Body of pancreas (tissue), 4 donors: ENCODE data around the gene TIPARP. TPM values are rescaled to one million over a fixed set of nuclear protein-coding genes. Genes with fewer than 3 reads are reported as not detected.

Experiments
- ATAC-seq: fragments of 150-250 bp; one replicate; pipeline ENCODE4 v1.9.1; 2016
- DNase-seq, 4 donors: peaks; one replicate each; pipeline ENCODE4 v3.0.0-alpha.2; 2019
- H3K27ac ChIP-seq, 4 donors: fragments of 200-600 bp; sonication (generic); 1 replicate in 3 of 4; 2 replicates in 1 of 4; pipeline versions ENCODE4 v1.5.1 to v1.6.1; 2016 to 2019; ENCODE audit warnings: mild to moderate bottlenecking in 1 of 4, mixed read lengths in 1 of 4, moderate library complexity in 1 of 4
- H3K27me3 ChIP-seq, 2 donors: fragments of 200-600 bp; sonication (generic); one replicate each; pipeline ENCODE4 v1.6.0; 2016; ENCODE audit warnings: mild to moderate bottlenecking in 1 of 2
- H3K36me3 ChIP-seq, 2 donors: fragments of 200-600 bp; sonication (generic); replicated peaks in 1 of 2; 2 replicates each; pipeline ENCODE4 v1.5.1; 2016; ENCODE audit warnings: low read depth in 2 of 2; ENCODE audit not compliant: insufficient read depth in 1 of 2
- H3K4me1 ChIP-seq: fragments of 200-600 bp; sonication (generic); one replicate; pipeline ENCODE4 v1.6.0; 2016
- H3K4me3 ChIP-seq, 2 donors: fragments of 200-600 bp; sonication (generic); 1 replicate in 1 of 2; 2 replicates in 1 of 2; pipeline ENCODE4 v1.5.1; 2016 to 2019
- H3K9me3 ChIP-seq, 3 donors: fragments of 200-600 bp; sonication (generic); 1 replicate in 2 of 3; 2 replicates in 1 of 3; pipeline ENCODE4 v1.5.1; 2016
- POLR2A ChIP-seq, 3 donors: fragments of 450-650 bp; IDR thresholded peaks; one replicate each; pipeline ENCODE4 v1.6.1; 2016; ENCODE audit warnings: antibody characterized with exemption in 3 of 3, mild to moderate bottlenecking in 2 of 3
- WGBS, 2 donors: methylation state at CpG; one replicate each; pipeline ENCODE4 v1.1.5; 2017; 5-methylcytosine and 5-hydroxymethylcytosine counted together
- intact Hi-C: fragments of 100-400 bp; cut with DNase I; formaldehyde crosslinking; loops from one replicate; pipeline ENCODE4 v1.15.1; 2023
- total RNA-seq, 2 donors: library from RNA; depleted of rRNA; stranded (reverse); fragments of >200 nt; gene quantifications; one replicate each; pipeline ENCODE4 v1.1.0, GENCODE V29; 2016
- TF ChIP-seq, protein P1 (sequence below), 7 experiments: fragments of 450-650 bp in 4 of 7; fragments of 200-600 bp in 3 of 7; sonication (generic) in 3 of 7; IDR thresholded peaks; one replicate each; pipeline ENCODE4 v1.5.1; 2016 to 2019; ENCODE audit warnings: antibody characterized with exemption in 7 of 7

Gene TIPARP
- total RNA-seq, 2 donors from 2014 or later = 12.5 to 13.2 TPM

DNA sequence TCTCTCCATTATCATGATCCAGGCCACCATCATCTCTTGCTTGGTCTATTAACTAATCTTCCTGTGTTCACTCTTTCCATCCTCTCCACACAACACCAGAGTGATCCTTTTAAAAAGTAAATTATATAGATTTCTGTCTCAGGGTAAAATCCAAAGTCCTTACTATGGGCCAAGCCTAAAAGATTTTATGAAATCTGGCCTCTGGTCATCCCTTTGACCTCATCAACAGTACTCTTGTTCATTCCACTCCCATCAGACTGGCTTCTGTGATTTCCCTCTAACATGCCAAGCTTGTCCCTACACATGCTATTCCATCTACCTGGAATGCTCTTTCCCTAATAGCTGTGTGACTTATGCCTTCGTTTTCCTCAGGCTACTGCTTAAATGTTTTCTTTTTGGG is 8.3 kb upstream of the TIPARP start:
- TF ChIP-seq POLR2A (IDR thresholded peaks at IDR 0.05) = no peak
- TF ChIP-seq, protein P1, sequence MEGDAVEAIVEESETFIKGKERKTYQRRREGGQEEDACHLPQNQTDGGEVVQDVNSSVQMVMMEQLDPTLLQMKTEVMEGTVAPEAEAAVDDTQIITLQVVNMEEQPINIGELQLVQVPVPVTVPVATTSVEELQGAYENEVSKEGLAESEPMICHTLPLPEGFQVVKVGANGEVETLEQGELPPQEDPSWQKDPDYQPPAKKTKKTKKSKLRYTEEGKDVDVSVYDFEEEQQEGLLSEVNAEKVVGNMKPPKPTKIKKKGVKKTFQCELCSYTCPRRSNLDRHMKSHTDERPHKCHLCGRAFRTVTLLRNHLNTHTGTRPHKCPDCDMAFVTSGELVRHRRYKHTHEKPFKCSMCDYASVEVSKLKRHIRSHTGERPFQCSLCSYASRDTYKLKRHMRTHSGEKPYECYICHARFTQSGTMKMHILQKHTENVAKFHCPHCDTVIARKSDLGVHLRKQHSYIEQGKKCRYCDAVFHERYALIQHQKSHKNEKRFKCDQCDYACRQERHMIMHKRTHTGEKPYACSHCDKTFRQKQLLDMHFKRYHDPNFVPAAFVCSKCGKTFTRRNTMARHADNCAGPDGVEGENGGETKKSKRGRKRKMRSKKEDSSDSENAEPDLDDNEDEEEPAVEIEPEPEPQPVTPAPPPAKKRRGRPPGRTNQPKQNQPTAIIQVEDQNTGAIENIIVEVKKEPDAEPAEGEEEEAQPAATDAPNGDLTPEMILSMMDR (IDR thresholded peaks at IDR 0.05) = no peak
- H3K27ac ChIP-seq = no peak overlapping the region
- intact Hi-C loops = no loop called here
- H3K4me3 ChIP-seq = no peak overlapping the region
- no peak for DNase-seq
- 52 to 61% methylated on average over 1 of the region's 1 CpG for WGBS, 2 donors
- no peaks in the 10 kb centered on the region for H3K9me3 ChIP-seq
- peaks cover 9% of the 10 kb centered on the region for H3K4me1 ChIP-seq
- H3K27me3 ChIP-seq = no peaks in the 10 kb centered on the region
- no peaks in the 10 kb centered on the region for H3K36me3 ChIP-seq
- no peak for ATAC-seq

DNA sequence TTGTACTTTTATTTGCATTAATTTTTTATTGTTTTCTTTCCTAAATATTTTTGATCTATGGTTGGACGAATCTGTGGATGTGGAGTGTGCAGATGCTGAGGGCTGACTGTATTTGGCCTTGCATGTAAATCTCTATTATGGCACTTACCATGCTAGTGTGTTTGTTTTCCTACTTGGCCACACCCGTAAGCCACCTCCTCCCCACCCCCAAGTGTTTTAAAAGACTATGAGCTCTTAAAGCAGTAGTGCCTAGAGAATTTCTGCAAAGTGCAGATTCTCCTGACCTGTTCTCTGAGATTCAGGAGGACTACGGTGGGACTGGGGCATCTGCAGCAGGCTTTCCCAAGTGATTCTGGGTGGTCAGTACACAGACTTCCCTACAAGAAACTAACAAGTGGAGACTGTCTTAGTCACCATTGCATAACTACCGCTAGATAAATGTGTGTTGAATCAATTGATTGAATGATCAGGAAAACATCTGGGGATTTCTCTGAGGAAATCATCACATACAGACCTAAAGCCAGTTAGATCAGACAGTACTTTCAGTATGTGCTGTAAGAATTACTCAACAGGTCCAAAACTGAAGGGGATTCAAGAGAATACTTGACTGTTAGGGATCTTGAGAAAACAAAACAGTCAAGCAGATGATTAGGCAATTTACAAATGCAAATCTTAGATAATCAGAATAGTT is 6.2 kb upstream of the TIPARP start:
- ATAC-seq (no peak), DNase-seq (peak in 2 of 4 donors; percentile 15 to 53)
- Histone ChIP-seq H3K27ac (no peak overlapping the region), H3K27me3 (no peaks in the 10 kb centered on the region), H3K4me3 (no peak overlapping the region), H3K36me3 (no peaks in the 10 kb centered on the region), H3K9me3 (no peaks in the 10 kb centered on the region), H3K4me1 (peaks cover 13% of the 10 kb centered on the region)
- intact Hi-C loops = no loop called here
- TF ChIP-seq POLR2A (IDR thresholded peaks at IDR 0.05) = no peak
- TF ChIP-seq, protein P1 (IDR thresholded peaks at IDR 0.05) = no peak
- WGBS, 2 donors = 9 to 12% methylated on average over 4 of the region's 4 CpGs

DNA sequence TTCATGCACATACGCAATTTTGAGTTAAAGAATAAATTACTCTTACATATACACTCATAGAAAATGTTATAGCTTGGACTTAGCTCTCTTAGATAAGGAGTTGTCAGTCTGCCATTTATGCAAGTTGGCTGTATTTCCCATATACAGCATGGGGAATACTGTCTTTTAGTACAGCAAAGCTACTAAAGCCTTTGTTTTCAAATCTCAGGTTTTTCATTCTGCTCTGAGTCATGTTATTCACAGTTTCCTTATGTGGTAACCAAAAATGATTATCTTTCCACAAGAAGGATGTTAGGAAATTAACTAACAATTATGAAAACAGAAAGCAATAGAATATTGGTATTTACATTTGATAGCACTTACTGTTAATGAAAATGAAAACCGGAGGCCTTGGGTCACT is 4.3 kb upstream of the TIPARP start:
- Histone ChIP-seq H3K4me1 (peaks cover 19% of the 10 kb centered on the region), H3K9me3 (no peaks in the 10 kb centered on the region), H3K36me3 (no peaks in the 10 kb centered on the region), H3K27me3 (no peaks in the 10 kb centered on the region), H3K27ac (no peak overlapping the region), H3K4me3 (no peak overlapping the region)
- TF ChIP-seq, protein P1 (IDR thresholded peaks at IDR 0.05) = no peak
- no peak for TF ChIP-seq POLR2A (IDR thresholded peaks at IDR 0.05)
- ATAC-seq (no peak), DNase-seq (no peak)
- intact Hi-C loops = loop anchor here (10.0 kb wide), 1 partner anchor 405 kb away; no protein-coding TSS in a partner anchor
- 78 to 82% methylated on average over 2 of the region's 2 CpGs for WGBS, 2 donors

DNA sequence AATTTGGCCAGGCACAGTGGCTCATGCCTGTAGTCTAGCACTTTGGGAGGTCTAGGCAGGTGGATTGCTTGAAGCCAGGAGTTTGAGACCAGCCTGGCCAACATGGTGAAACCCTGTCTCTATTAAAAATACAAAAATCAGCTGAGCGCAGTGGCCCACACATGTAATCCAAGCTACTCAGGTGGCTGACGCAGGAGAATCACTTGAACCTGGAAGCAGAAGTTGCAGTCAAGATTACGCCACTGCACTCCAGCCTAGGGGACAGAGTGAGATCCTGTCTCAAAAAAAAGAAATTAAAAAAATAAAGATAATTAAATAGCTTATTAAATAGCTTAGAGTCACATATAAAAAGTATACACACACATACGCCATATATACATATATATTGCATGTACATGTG is 3.7 kb upstream of the TIPARP start:
- no peak for ATAC-seq
- Histone ChIP-seq H3K36me3 (no peaks in the 10 kb centered on the region), H3K27me3 (no peaks in the 10 kb centered on the region), H3K4me3 (no peak overlapping the region), H3K4me1 (peaks cover 19% of the 10 kb centered on the region), H3K9me3 (no peaks in the 10 kb centered on the region), H3K27ac (no peak overlapping the region)
- DNase-seq = no peak
- WGBS, 2 donors = 59 to 69% methylated on average over 4 of the region's 4 CpGs
- TF ChIP-seq POLR2A (IDR thresholded peaks at IDR 0.05) = no peak
- TF ChIP-seq, protein P1 (IDR thresholded peaks at IDR 0.05) = no peak
- intact Hi-C loops = loop anchor here (10.0 kb wide), 1 partner anchor 404 kb away; no protein-coding TSS in a partner anchor

DNA sequence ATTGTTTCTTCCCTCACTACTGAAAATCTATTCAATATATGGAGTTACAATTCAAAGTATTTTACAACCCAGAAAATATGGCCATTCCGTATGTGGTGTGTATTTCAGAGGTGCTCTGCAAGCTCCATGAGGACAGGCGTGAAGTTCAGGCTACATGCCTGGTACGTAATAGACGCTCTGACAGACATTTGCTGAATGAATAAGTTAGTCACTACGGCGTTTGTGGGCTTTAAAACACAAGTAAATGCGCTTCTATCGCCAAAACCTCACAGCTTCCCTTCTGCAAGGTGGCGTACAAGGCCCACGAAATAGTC is 701 bp upstream of the TIPARP start:
- WGBS, 2 donors = 5 to 9% methylated on average over 10 of the region's 10 CpGs

More for the DNA sequence above, 701 bp upstream of the TIPARP start:
- ATAC-seq = no peak
- H3K27ac ChIP-seq = peak overlapping the region; percentile 93 to 95 (median 94)
- H3K36me3 ChIP-seq = peaks cover 0 to 6% of the 10 kb centered on the region in 2 donors
- no peaks in the 10 kb centered on the region for H3K9me3 ChIP-seq
- no peak for DNase-seq
- TF ChIP-seq, protein P1 (IDR thresholded peaks at IDR 0.05) = no peak
- no peak for TF ChIP-seq POLR2A (IDR thresholded peaks at IDR 0.05)
- intact Hi-C loops = loop anchor here (10.0 kb wide), 1 partner anchor 401 kb away; no protein-coding TSS in a partner anchor
- H3K4me1 ChIP-seq = peaks cover 18% of the 10 kb centered on the region
- H3K27me3 ChIP-seq = no peaks in the 10 kb centered on the region
- H3K4me3 ChIP-seq = peak overlapping the region in 1 of 2 donors; percentile 6
